ENCODE data around the gene DSCAML1.
"Not testable (repeated sequence)": the region's sequence is repeated elsewhere in the genome, so short reads cannot be mapped to it uniquely, and the experiment has no call there.

The DSCAML1 gene

DNA sequence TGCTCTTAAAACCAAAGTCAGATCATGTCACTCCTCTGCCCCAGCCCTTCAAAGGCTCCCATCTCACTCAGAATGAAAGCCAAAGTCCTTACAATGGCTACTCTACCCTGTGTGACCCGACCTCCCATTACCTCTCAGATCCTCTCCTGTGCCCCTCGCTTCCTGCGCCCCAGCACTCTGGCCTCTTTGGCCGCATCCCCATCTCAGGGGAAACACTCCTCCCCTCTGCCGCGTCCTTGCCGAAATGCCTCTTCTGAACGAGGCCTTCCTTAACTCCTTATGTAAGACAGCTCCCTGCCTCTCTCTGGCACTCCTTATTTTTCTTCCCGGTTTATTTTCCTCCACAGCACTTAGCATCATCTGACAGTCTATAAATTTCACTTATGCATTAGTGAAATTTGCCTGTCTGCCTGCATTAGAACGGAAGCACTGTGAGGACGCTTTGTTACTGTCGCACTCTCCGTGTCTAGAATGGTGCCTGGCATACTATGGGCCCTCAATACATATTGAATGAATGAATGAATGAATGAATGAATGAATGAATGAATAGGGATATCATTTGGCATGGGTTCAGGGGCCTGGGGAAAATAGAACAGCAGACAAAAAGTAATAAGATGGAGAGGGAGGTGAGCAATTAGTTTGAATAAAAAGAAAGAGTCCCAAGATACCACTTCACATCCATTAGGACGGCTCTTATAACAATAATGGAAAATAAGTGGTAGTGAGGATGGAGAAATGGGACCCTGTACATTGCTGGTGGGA, 331.6 kb downstream of the DSCAML1 start:
- no peak for DNase-seq (ENCODE audit: low spot score)

DNA sequence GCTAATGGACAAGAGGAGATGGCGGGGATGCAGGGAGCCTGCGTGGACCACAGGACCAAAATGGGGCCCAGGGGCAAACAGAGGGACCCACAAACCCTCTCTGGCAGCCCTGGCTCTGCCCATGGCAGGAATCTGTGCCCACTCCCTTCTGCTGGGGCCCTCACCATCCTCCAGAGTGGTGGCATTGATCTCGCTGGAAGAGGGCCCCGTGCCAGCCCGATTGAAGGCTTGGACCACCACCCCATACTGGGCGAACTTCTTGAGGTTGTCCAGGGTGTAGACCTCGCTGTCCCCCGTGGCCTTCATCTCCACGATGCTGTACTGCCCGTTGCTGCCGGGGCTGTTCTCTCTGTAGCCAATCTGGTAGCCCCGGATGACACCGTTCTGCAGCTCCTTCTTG, 332.2 kb downstream of the DSCAML1 start:
- no peak for DNase-seq (ENCODE audit: low spot score)

DNA sequence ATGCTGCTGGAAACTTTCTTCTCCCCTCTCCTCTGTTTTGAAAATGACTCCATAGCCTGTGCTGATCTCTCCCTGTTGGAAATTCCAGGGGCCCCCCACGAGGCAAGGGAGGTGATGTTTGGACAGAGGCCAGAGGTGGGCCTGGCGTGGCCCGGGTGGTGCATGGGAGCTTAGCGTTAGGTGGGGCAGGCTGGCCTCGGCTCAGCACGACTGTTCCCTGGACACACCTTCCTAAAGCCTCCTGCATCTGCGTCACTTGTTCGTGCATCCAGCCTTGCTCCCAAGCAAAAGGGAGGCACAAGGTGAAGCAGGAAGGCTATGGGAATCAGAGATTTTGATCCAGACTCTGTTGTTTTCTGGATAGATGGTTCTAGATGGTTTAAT, 334.2 kb downstream of the DSCAML1 start:
- DNase-seq (ENCODE audit: low spot score), result no peak

DNA sequence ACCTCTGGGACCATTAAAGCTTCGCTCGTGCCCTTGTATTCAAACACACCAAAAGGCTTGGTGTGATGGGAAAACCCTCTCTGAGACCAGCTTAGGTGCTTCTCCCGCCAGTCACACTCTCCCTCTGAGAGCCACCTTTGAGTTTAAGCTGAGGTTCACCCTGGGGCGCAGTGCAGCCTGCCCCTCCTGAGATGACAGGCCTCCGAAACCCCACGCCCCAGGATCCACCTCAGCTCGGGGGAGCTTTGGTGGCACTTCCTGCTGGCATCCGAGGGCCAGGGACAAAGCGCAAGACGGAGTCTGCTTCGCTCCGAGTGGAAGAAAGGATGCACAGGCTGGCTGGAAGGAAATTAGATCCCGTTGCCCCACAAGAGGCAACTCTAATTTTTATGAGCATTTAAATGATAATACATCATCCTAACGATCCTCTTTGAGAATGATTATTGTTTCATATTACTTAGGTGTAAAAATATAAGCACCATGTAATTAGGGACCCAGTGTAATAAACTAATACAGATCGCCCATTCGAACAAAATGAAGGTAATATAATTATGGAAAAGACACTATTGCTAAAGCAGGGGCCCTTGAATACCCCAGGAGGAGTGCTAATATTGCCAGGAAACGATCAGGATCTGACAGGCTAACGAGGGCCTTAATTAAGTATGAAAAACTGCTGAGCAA, 334.7 kb downstream of the DSCAML1 start:
- DNase-seq (ENCODE audit: low spot score), result no peak

DNA sequence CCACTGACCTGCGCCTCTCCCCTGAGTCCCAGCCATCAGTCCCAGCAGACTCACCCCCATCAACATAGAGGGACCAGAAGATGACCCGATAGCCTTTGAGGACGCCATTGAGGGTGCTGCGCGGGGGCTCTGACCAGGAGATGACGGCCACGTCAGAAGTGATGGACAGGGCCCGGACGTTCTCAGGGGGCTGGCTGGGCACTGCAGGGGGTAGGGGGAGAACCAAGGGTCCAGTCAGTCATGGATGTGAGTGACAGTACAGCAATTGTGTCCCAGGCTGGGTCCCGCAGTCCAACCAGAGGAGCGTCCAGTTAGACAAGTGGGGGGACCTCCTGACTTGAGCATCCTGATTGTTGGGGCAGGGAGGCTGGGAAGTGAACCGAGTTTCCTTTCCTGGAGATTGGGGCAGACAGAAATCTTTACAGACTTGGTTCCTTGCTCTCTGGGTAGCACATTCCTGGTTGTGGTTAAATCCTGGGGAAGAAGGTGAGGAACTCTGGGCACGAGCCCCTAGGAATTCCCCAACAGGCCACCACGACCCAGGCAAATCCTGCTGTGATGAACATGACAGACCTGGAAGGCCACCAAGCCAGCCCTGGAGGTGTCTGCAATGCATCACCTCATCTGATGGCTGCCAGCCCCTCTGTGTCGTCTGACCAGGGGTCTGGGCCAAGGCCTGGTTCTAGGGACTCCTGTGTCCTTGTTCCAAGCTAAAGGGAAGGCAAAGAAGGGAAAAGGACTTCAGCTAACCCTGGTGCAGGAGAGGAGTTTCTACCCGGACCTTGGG, 335.4 kb downstream of the DSCAML1 start:
- DNase-seq (ENCODE audit: low spot score), result no peak

DNA sequence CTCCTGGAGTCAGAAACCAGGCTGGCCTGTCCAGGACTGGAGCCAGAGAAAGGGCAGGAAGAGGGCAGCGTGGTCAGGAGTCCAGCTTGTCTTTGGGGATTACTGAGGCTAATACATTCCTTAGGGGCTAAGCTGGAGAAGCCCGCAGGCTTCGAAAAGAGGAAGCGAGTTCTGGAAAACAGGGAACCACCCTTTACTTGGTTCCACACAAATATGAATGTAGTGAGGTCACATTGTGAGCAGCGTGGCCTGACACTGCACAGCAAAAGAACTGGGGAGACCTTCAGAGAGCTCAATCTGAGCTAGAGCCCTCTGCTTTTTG, 337.1 kb downstream of the DSCAML1 start:
- DNase-seq (ENCODE audit: low spot score), result no peak

DNA sequence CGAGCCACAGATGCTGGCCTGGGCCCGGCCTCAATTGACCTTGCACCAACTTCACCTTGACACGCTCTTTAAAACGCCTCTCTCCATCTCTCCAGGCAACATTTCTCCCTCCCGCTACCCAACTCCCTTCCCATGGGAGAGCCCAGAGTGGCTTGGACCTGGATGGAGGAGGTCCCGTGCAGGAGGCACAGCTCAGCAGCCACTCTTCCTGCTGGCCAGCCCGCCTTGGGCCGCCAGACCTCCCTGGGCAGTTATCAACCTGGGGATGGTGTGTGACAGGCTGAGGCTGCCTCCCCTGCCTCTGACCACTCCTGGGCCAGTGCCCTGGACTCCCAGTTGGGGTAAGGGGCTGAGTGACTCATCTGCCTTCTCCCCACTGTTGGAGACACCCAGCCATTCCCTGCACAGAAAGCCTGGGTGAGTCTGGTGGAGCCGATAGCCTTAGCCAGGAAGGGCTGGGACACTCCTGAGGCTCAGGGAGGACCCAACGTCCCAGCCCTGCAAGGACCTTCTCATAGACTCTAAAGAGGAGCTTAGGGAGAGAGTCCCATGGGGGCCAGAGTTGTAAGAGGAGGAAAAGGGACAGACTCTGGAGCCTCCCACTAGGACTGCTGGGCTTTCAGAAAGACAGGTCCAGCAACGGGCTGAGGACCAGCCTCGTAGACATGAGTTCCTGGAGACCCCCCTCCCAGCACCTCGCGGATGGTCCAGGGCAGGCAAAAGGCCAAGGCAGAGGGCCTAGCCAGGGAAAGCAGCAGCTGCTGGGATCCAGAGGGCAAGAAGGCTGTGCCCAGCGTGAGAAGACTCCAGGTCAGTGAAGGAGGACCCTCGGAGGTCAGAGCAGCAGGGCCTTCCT, 337.7 kb downstream of the DSCAML1 start:
- DNase-seq (ENCODE audit: low spot score), result no peak

DNA sequence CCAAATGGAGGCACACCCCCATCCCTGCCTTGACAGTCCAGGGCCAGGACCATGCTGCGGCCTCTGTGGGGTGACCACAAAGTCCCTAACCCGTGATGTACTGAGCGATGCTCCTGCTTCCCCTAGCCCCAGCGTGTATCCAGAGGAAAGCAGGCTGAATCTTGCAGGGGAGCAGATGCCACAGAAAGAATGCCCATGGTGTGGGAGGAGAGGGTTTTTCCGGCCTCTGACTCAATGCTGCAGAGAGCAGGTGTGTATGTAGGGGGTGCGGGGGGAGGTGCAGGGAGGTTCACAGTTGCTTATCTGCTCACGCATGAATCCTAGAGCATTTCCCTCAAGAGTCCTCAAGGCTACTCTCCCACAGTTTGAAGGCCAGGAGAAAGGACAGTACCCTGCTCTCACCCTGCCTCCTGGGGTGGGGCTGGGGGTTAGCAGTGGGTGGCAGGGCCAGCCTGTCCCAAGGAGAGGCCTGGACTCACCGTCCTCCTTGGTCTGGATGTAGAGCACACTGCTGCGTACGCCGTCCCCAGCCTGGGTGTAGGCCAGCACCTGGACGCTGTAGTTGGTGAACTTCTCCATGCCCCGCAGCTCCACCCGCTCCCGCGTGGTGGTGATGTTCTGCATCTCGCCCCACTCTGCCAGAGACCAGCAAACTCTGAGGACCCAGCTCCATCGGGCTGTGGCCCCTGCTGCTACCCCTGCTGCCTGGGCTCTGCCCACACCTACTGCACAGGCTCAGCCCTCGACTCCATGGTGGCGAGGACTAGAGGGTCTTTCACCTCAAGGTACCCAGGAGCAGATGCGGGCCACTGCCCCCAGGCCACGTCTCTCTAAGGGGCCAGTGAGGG, 338.5 kb downstream of the DSCAML1 start:
- DNase-seq (ENCODE audit: low spot score), result no peak

DNA sequence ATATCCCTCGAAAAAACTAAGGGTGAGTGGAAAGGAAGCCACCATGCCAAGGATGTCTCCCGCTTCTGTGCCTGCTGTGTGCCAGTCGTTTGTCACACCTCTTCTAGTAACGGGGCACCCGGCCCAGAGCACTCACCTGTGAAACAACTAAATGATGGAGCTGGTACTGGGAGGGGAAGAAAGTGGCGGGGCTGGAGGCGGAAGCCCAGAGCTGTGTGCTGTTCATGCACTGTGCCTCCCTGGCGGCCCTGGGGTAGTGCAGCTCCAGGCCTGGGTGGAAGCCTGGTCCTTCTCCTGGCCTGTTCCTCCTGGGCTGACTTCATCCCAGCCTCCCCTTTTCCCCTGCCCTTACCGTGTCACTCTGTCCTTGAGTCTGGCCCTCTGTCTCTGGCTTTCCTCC, 339.2 kb downstream of the DSCAML1 start:
- no peak for DNase-seq (ENCODE audit: low spot score)

DNA sequence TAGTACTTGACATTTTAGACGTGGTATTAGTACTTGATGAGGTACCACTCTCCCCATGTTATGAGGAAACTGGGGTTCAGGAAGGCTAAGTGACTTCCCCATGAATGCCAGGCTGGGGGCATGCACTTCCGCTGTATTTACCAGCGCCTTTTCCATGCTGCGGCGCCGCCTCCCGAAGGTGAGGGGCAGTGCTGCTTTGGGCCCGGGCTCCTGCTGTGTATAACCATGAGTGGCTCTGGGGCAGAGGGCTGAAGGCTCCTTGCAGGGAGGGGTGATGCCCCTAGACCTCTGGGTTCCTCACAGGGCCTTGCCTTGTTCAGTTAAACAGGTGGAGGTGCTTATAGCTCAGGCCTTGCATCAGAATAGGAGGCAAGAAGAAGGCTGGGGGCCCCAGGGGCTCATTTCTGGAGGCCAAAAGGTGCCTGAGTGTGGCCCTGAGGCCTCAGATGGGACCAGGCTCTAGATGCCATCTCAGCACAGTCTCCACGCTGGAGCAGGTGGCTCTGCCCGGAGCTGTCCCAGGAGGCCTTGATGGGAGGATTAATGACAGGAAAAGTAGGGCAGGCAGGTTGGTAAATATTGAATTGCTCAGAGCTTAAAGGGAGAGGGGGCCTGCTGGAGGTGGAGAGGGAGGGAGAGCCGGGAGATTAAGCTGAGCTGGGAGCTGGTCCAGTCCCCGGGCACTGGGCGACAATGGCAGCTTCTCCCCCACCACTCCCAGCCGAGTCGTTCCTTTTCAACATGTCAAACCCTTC, 339.8 kb downstream of the DSCAML1 start:
- DNase-seq (ENCODE audit: low spot score), result no peak

DNA sequence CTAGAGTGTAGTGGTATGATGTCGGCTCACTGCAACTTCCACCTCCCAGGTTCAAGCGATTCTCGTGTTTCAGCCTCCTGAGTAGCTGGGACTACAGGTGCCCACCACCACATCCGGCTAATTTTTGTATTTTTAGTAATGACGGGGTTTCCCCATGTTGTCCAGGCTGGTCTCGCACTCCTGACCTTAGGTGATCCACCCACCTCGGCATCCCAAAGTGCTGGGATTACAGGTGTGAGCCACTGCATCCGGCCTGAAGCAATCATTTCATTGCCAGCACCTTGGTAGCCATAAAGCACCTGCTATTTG, 340.3 kb downstream of the DSCAML1 start:
- not testable (repeated sequence) for DNase-seq (ENCODE audit: low spot score)

DNA sequence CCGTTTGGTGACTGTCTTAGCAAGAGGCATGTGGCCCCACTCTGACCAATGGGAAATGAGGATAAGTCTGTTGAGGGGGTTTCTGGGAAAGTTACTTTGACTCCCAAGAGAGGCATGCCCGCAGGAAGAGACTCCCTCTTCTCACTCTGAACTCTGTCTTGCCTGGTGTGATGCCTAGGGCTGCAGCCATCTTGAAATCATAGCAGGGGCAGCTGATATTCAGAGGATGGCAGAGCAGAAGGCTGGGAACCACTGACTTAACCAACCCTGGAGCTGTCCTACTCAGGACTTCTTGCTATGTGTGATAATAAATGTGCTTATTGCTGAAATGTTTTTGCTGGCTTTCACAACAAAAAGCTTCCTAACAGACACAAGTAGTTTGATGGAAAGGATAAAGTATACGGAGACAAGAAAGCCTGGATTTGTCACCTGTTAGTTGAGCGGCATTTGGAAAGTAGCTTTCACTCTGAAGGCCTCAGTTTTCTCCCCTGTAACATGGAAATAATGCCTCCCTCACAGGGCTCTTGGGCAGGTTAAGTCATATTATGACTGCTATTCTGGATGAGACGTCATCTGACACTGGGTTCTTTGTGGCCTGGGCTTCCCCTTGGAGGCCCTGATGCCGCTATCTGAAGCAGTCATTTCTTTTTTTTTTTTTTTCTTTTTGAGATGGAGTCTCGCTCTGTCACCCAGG, 340.8 kb downstream of the DSCAML1 start:
- DNase-seq (ENCODE audit: low spot score), result no peak

DNA sequence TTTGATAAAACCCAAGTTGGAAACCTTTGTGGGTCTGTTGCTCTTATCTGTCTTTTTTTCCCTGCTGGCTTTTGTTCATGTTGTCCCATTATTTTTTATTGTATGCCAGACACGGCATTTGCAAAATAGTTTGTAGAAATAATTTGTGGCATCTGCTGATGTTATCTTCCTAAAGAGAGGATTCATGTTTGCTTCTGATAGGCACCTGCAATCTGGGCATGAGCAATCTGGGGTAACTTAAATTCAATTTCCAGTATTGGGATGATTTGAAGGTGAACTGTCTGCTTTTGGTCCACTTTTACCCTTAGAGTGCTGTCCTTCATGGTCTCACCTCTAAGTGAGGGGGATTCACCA, 342.5 kb downstream of the DSCAML1 start:
- no peak for DNase-seq (ENCODE audit: low spot score)

DNA sequence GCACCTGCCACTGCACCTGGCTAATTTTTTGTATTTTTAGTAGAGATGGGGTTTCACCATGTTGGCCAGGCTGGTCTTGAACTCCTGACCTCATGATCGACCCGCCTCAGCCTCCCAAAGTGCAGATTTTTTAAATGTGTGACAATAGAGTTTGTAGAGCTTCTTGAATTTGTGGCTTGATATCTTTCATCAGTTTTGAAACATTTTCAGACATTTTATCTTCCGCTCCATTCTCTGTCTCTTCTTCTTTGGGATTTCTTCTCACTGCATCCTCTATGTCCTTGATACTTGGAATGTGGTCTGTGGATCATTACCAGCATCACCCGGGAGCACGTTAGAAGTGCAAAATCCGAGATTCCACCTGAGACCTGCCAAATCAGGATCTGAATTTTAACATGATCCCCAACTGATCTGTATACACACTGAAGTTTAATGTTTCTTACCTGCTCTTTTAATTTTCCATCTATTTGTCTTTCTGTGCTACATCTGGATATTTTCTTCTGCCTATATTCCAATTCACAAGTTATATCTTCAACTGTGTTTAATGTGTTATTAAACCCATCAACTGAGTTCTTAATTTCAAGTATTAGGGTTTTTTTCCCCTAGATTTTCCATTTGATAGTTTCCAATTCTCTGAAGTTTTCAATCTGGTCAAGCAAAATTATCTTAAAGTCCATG, 343.0 kb downstream of the DSCAML1 start:
- no peak for DNase-seq (ENCODE audit: low spot score)

DNA sequence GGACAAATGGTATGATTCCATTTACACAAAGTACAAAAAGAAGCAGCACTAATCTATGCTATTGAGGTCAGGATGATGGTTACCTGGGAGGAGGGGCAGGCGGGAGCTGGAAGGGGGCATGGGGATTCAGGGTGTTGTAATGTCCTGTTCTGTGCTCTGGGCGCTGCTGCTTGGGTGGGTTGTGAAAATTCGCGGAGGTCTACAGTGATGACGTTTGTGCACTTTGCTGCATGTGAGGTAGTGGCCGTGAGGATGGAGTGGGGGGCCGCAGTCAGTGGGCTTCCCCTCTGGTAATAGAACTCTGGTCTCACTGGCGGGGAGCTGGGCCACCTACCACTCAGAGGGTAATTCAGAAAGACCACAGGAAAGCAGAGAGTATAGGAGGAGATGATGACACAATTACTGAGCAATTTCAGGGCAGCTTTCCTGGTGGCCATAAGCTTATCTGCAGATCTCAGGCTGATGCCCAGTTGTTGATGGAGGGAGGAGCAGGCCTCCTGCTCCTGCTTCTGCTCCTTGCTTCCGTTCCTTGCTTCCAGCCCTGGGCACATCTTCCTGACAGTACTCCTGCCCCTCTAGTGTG, 347.8 kb downstream of the DSCAML1 start:
- DNase-seq (ENCODE audit: low spot score), result no peak

DNA sequence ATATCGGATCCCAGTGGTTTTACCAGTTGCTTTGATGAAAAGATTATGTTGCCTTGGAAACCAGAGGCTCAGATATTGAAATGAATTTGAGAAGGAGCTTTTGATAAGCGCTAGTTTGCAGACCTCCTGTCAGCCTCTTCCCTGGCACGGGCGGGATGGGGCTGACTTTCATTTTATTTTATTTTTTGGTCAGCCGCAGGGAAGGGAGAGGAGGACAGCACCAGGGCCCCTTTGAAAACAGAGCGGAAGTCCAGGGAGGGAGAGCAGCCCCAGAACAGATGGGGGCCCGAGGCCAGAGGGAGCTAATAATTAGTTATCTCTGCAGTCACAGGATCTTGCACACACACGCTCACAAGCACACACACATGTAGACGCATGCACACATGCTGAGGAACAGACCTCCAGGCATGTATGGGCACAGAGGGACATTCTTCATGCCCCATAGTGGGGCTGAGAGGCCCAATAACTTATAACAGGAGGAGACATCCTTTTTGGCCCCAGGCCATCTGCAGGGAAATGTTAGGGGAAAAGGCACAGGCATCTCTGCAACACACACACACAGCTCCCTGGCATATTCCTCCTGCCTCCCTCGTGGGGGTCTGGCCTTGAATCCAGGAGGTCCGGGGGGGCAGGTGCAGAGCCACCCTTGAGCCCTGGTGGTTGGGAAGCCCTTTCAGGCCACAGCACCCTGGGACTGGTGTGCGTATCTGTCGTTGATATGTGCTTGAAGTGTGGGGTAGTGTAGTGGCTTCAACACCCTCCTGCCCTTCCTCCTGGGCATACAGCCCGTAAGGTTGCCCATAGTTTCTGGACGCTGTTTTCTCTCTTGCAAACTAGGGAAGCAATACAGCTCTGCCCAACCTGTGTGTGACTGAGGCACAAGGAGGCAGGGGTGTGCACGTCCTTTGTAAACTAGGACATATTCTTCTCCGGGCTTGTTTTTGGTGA, 352.0 kb downstream of the DSCAML1 start:
- no peak for DNase-seq (ENCODE audit: low spot score)

DNA sequence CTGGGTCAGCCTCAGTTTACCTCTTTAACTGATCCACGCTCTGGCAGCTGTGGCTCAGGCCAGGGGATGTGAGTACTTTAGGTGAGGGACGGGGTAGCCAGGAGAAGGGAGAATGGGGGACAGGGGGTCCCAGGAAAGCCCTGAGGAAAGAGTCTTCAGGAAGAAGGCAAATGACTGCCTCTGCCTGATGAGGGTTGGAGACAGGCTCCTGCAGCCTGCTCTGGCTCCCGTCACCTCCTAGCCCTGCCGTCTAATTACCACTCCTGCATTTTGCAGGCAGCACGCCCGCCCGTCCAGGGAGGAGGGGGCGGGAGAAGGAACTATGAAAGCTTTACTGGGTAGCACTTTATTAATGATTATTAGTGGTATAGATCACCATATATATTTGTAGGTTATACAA, 352.8 kb downstream of the DSCAML1 start:
- no peak for DNase-seq (ENCODE audit: low spot score)

Data from HuH-7.5 (cell line).